OCI-LY7 (cell line): Measurements from ENCODE around the gene CCDC57. TPM values are rescaled to one million over a fixed set of nuclear protein-coding genes. Genes with fewer than 3 reads are reported as not detected.

Experiments
- BruUV-seq: library from RNA; stranded (reverse); fragments of 400-500 nt; replicated peaks from 2 replicates; lab custom pipeline; 2021; lab: Mats Ljungman, UMichigan
- CTCF ChIA-PET: fragments of 300-600 bp; sonication (Branson Sonifier 250); formaldehyde crosslinking; loops from one replicate; lab custom pipeline; 2022; ENCODE audit warnings: antibody characterized with exemption; ENCODE audit not compliant: unreplicated experiment; lab: Charles Lee
- POLR2A ChIA-PET: fragments of 300-600 bp; sonication (Branson Sonifier 250); formaldehyde crosslinking; loops from one replicate; lab custom pipeline; 2022; ENCODE audit warnings: antibody characterized with exemption; lab: Charles Lee
- DNase-seq: peaks from one replicate; pipeline ENCODE4 v3.0.0-alpha.2; 2015; ENCODE audit warnings: low spot score
- H2AFZ ChIP-seq: fragments of 200-600 bp; sonication (generic), shearing (Covaris generic); 2 replicates; pipeline ENCODE4 v1.6.1; 2014; ENCODE audit warnings: mild to moderate bottlenecking, antibody characterized with exemption, low read length, moderate library complexity
- H3K27ac ChIP-seq: fragments of 200-600 bp; sonication (generic); 2 replicates; pipeline ENCODE4 v1.5.1; 2014; ENCODE audit warnings: mixed run types, low read depth, mild to moderate bottlenecking, moderate library complexity, low read length, inconsistent platforms; ENCODE audit not compliant: poor library complexity, severe bottlenecking
- H3K36me3 ChIP-seq: fragments of 200-600 bp; sonication (generic); 2 replicates; pipeline ENCODE4 v1.6.1; 2014; ENCODE audit warnings: mild to moderate bottlenecking, antibody characterized with exemption, low read length, moderate library complexity, mixed read lengths; ENCODE audit not compliant: insufficient read depth
- H3K4me1 ChIP-seq: fragments of 200-600 bp; sonication (generic); 2 replicates; pipeline ENCODE4 v1.5.1; 2014; ENCODE audit warnings: mild to moderate bottlenecking, low read length; ENCODE audit not compliant: insufficient read depth, poor library complexity, severe bottlenecking
- H3K4me2 ChIP-seq: fragments of 200-600 bp; sonication (generic); 2 replicates; pipeline ENCODE4 v1.6.1; 2014; ENCODE audit warnings: mild to moderate bottlenecking, low read length
- H3K4me3 ChIP-seq: fragments of 200-600 bp; sonication (generic); 2 replicates; pipeline ENCODE4 v1.5.1; 2014; ENCODE audit warnings: mild to moderate bottlenecking, low read depth, low read length; ENCODE audit not compliant: poor library complexity, severe bottlenecking
- H3K79me2 ChIP-seq: fragments of 200-600 bp; sonication (generic); 2 replicates; pipeline ENCODE4 v1.6.1; 2016; ENCODE audit warnings: low read depth, mild to moderate bottlenecking, low read length, moderate library complexity, mixed read lengths; ENCODE audit not compliant: insufficient read depth
- H3K9me2 ChIP-seq: fragments of 200-600 bp; sonication (generic); 2 replicates; pipeline ENCODE4 v1.6.1; 2016; ENCODE audit warnings: mild to moderate bottlenecking, low read length, mixed read lengths; ENCODE audit not compliant: insufficient read depth
- H3K9me3 ChIP-seq: fragments of 200-600 bp; sonication (generic); 2 replicates; pipeline ENCODE4 v1.6.1; 2014; ENCODE audit warnings: mild to moderate bottlenecking, mixed run types, low read length, mixed read lengths
- H4K20me1 ChIP-seq: fragments of 200-600 bp; sonication (generic); 2 replicates; pipeline ENCODE4 v1.6.1; 2014; ENCODE audit warnings: mild to moderate bottlenecking, antibody characterized with exemption, low read length, moderate library complexity, mixed read lengths; ENCODE audit not compliant: insufficient read depth
- CTCF ChIP-seq: fragments of 200-600 bp; sonication (generic); conservative IDR thresholded peaks from 2 replicates; pipeline ENCODE4 v1.5.1; 2014; ENCODE audit warnings: mild to moderate bottlenecking, antibody characterized with exemption, low read length, moderate library complexity, mixed read lengths
- EZH2phosphoT487 ChIP-seq: fragments of 200-600 bp; sonication (generic); IDR thresholded peaks from 2 replicates; pipeline ENCODE4 v1.6.1; 2018; ENCODE audit warnings: low read depth, borderline replicate concordance, mild to moderate bottlenecking, mixed run types, antibody characterized with exemption, low read length, moderate library complexity, mixed read lengths
- intact Hi-C: fragments of 100-400 bp; cut with micrococcal nuclease; formaldehyde crosslinking; loops from one replicate; pipeline ENCODE4 v1.10.0; 2022; ENCODE audit not compliant: unreplicated experiment
- total RNA-seq, 2 experiments: library from RNA; depleted of rRNA in 1 of 2; stranded (reverse); fragments of >200 nt in 1 of 2; shearing (Covaris generic) in 1 of 2; gene quantifications; 2 replicates each; pipeline ENCODE4 v1.2.3, GENCODE V29; 2014 to 2022

Gene CCDC57
- total RNA-seq, 2 experiments from 2014 or later: 34.5 to 58.7 TPM

- CTCF ChIA-PET: no interaction called here
- no peaks in the 10 kb centered on the region for H3K9me2 ChIP-seq
- H3K36me3 ChIP-seq: 0 out of 2 replicates have a peak, but pooled peaks cover 2% of the 10 kb centered on the region
- BruUV-seq: no TSS peak
- H3K4me3 ChIP-seq: no peak overlapping the region
- intact Hi-C loops: loop anchor here (1.0 to 2.0 kb wide), 3 partner anchors 48 to 196 kb away; no protein-coding TSS in a partner anchor
- H3K4me1 ChIP-seq: no peaks in the 10 kb centered on the region
- no peak overlapping the region for H3K27ac ChIP-seq
- 0 out of 2 replicates have a peak, but pooled peaks cover 5% of the 10 kb centered on the region for H3K9me3 ChIP-seq
- TF ChIP-seq EZH2phosphoT487 (no peak), CTCF (no peak)
- no peaks in the 10 kb centered on the region for H3K79me2 ChIP-seq
- DNase-seq: no peak
- no peak overlapping the region for H2AFZ ChIP-seq
- no peaks in the 10 kb centered on the region for H4K20me1 ChIP-seq
- POLR2A ChIA-PET: no interaction called here
- H3K4me2 ChIP-seq: no peak overlapping the region
Observed at GRCh38 chr17:82154881-82155331, 57.7 kb downstream of the CCDC57 start.

GRCh38 chr17:82153745-82154375 lies 58.8 kb downstream of the CCDC57 start:
- intact Hi-C loops: loop anchor here (1.0 to 2.0 kb wide), 3 partner anchors 47 to 195 kb away; no protein-coding TSS in a partner anchor
- POLR2A ChIA-PET: no interaction called here
- CTCF ChIA-PET: interaction anchor here (0.8 kb wide), 1 partner anchor 9 kb away, joined by 3 read pairs; no protein-coding TSS in a partner anchor
- Histone ChIP-seq H4K20me1 (no peaks in the 10 kb centered on the region), H3K27ac (no peak overlapping the region), H3K4me3 (no peak overlapping the region), H3K4me2 (no peak overlapping the region), H3K79me2 (no peaks in the 10 kb centered on the region), H3K9me3 (0 out of 2 replicates have a peak, but pooled peaks cover 5% of the 10 kb centered on the region), H3K36me3 (peaks cover 5% of the 10 kb centered on the region), H3K4me1 (no peaks in the 10 kb centered on the region), H2AFZ (no peak overlapping the region), H3K9me2 (no peaks in the 10 kb centered on the region)
- TF ChIP-seq EZH2phosphoT487 (no peak), CTCF (peak; percentile 99)
- DNase-seq: peak; percentile 85
- BruUV-seq: no TSS peak

- CTCF ChIA-PET: no interaction called here
- no peak for DNase-seq
- Histone ChIP-seq H3K4me2 (no peak overlapping the region), H3K9me2 (no peaks in the 10 kb centered on the region), H3K4me1 (no peaks in the 10 kb centered on the region), H3K27ac (no peak overlapping the region), H3K9me3 (0 out of 2 replicates have a peak, but pooled peaks cover 5% of the 10 kb centered on the region), H3K79me2 (no peaks in the 10 kb centered on the region), H2AFZ (no peak overlapping the region), H4K20me1 (no peaks in the 10 kb centered on the region), H3K36me3 (peaks cover 5% of the 10 kb centered on the region), H3K4me3 (no peak overlapping the region)
- intact Hi-C loops: no loop called here
- BruUV-seq: no TSS peak
- no peak for TF ChIP-seq CTCF
- no peak for TF ChIP-seq EZH2phosphoT487
- POLR2A ChIA-PET: no interaction called here
Observed at GRCh38 chr17:82153295-82153691, 59.3 kb downstream of the CCDC57 start.
